C4-2B (cell line): ENCODE data around the gene METTL22.

ENCODE experiments used
- H3K27ac ChIP-seq: fragments of 450-650 bp; 2 replicates; pipeline ENCODE4 v1.5.1; 2017
- ZFX ChIP-seq: fragments of 450-650 bp; IDR thresholded peaks from 2 replicates; pipeline ENCODE4 v1.6.1; 2017
- TF ChIP-seq, protein P1 (sequence below): fragments of 450-650 bp; conservative IDR thresholded peaks from 2 replicates; pipeline ENCODE4 v1.5.1; 2017; ENCODE audit warnings: mild to moderate bottlenecking

Gene METTL22

DNA sequence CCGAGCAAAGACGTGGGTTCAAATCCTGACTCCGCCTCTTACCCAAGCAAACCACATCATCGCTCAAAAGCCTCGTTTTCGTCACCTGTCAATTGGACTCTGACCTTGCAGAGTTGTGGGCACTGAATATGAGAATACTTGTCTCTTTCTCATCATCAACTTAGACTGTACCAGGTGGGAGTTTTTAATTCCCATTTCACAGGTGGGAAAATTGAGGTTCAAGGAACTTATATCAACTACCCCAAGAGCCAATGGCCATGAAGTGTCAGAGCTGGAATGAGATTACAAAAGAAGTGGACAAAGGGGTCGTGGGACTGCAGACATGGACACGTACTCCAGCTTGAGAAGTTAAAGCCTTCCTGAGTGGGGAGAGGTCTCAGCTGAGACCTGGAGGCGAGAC lies 41.9 kb upstream of the METTL22 start:
- TF ChIP-seq, protein P1, sequence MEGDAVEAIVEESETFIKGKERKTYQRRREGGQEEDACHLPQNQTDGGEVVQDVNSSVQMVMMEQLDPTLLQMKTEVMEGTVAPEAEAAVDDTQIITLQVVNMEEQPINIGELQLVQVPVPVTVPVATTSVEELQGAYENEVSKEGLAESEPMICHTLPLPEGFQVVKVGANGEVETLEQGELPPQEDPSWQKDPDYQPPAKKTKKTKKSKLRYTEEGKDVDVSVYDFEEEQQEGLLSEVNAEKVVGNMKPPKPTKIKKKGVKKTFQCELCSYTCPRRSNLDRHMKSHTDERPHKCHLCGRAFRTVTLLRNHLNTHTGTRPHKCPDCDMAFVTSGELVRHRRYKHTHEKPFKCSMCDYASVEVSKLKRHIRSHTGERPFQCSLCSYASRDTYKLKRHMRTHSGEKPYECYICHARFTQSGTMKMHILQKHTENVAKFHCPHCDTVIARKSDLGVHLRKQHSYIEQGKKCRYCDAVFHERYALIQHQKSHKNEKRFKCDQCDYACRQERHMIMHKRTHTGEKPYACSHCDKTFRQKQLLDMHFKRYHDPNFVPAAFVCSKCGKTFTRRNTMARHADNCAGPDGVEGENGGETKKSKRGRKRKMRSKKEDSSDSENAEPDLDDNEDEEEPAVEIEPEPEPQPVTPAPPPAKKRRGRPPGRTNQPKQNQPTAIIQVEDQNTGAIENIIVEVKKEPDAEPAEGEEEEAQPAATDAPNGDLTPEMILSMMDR: no peak
- no peak for TF ChIP-seq ZFX
- no peak overlapping the region for H3K27ac ChIP-seq

DNA sequence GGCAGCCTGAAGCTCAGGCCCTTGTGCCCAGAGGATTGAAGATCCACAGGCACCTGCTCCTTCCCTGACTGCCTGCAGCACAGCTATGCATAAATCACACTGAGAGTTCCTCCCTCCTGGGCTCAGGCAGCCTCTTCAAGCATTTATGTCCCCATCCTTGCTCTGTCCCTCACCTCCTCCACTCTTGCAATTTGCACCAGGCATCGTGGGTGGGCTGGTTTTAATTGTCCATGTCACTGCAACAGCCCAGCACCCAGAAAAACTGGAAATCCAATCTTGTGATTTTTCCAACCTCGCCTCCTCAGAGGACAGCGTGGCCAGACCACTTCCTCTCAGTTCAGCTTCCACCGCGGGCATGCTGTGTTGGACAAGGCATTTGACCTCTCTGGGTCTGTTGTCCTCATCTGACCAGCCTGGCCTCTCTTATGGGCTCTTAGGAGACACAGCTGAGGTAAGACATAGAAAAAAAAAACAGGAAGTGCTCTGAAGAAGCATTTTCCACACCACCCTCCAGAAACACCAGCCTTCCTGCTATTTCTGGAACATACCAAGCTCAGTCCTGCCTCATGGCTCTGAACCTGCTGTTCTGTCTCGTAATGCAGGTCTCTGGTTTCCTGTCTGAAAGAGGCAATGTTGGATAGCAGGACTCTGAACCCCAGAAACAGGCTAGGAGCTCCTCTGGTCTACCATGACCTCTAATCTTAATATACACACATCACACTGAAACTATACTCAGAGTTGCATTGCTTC lies 39.5 kb upstream of the METTL22 start:
- TF ChIP-seq, protein P1: no peak
- TF ChIP-seq ZFX: no peak
- no peak overlapping the region for H3K27ac ChIP-seq

DNA sequence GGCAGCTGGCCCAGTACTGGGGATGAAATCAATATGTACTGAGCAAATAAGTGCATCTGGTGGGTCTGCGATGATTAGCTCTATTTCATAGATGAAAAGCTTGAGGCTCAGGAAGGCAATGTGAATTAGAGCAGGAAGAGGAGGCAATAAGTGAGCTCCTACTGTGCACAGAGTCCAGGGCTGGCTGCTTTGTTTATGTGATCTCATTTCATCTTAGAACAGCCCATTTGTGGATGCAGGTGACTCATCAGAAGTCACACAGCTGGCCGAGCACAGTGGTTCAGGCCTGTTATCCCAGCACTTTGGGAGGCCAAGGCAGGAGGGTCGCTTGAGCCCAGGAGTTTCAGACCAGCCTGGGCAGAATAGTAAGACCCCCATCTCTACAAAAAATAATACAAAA lies 38.3 kb upstream of the METTL22 start:
- no peak overlapping the region for H3K27ac ChIP-seq
- no peak for TF ChIP-seq ZFX
- TF ChIP-seq, protein P1: no peak

DNA sequence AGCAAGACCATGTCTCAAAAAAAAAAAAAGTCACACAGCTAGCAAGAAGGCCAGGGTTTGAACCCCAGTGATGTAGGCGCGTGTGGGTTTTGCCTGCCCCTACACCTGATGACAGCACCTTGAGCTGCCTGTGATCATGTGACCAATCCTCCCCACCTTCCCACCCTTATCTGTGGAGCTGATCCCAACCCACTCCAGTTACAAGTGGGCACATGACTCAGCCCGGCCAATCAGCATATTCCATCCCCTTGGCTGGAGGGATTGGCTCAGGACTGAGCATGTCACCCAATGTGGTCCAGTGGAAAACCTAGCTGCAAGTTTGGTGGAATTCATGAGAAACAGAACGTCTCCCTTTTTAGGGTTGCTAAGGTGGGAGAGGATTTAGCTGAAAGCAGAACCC lies 37.8 kb upstream of the METTL22 start:
- TF ChIP-seq, protein P1: no peak
- no peak for TF ChIP-seq ZFX

DNA sequence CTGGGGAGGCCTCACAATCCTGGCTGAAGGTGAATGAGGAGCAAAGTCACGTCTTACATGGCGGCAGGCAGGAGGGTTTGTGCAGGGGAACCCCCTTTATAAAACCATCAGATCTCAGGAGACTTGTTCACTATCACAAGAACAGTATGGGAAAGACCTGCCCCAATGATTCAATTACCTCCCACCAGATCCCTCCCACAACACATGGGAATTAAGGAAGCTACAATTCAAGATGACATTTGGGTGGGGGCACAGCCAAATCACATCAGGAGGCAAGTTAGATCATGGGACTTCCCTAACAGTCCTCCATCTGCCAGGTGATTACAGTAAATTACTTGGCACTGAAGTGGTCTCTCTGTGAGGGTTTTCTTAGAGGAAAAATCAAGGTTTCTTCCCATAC lies 36.5 kb upstream of the METTL22 start:
- TF ChIP-seq, protein P1: no peak
- no peak for TF ChIP-seq ZFX
- H3K27ac ChIP-seq: no peak overlapping the region

More for the DNA sequence above, 37.8 kb upstream of the METTL22 start:
- H3K27ac ChIP-seq: no peak overlapping the region

DNA sequence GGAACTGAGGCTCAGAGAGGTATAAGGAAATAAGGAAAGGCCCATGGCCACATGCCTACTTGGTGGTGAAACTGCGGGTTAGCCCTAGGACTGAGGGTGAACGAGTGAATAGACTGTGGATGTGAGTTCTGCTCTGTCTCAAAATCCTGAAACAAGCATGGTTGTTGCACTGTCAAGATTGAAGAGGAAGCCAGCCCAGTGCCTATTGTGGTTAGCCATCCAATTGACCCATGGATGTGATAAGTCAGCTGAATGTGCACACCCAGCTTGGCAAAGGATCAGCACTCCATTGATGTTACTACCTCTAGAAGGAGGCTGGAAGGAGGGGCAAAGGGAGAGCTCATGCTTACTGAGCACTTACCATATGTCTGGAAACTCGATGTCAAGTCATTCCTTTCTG lies 35.6 kb upstream of the METTL22 start:
- TF ChIP-seq, protein P1: no peak
- no peak for TF ChIP-seq ZFX
- H3K27ac ChIP-seq: no peak overlapping the region

DNA sequence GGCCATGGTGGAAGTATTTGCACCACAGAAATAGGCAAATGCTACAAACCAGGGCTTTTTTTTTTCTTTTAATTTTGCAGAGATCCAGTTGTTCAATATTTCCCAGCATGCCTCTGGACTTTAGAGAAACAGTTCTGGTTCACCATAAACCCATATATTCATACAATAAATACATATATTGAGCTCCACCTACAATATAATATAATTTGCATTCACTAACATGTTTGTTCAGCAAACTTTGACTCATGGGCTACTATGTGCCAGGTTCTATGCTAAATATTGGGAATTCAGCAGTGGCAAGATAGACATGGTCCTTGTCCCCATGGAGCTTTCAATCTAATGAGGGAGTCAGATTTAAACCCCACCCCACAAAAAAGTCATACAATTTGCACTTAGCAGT lies 34.4 kb upstream of the METTL22 start:
- no peak overlapping the region for H3K27ac ChIP-seq
- TF ChIP-seq ZFX: no peak
- TF ChIP-seq, protein P1: no peak
